Nephron progenitor cell (in vitro differentiated cells): ENCODE measurements around the gene ACTR3C.
"Not testable (repeated sequence)": the region's sequence is repeated elsewhere in the genome, so short reads cannot be mapped to it uniquely, and the experiment has no call there.

Experiments
- DNase-seq: peaks from one replicate; pipeline ENCODE4 v3.0.0; 2021
- H3K27ac Mint-ChIP-seq: 2 replicates; pipeline ENCODE4 v1.8.0; 2021; ENCODE audit warnings: mild to moderate bottlenecking, moderate library complexity, mixed read lengths
- H3K27me3 Mint-ChIP-seq: 2 replicates; pipeline ENCODE4 v1.8.0; 2021; ENCODE audit warnings: mild to moderate bottlenecking, low read depth, mixed read lengths; ENCODE audit not compliant: poor library complexity
- H3K36me3 Mint-ChIP-seq: 2 replicates; pipeline ENCODE4 v1.8.0; 2021; ENCODE audit warnings: low read depth, mixed read lengths
- H3K4me1 Mint-ChIP-seq: 2 replicates; pipeline ENCODE4 v1.8.0; 2021; ENCODE audit warnings: mixed read lengths
- H3K4me3 Mint-ChIP-seq: 2 replicates; pipeline ENCODE4 v1.8.0; 2021; ENCODE audit warnings: mild to moderate bottlenecking, moderate library complexity, mixed read lengths
- H3K9me3 Mint-ChIP-seq: 2 replicates; pipeline ENCODE4 v1.8.0; 2021; ENCODE audit warnings: mild to moderate bottlenecking, moderate library complexity, mixed read lengths
- TF ChIP-seq, protein P1 (sequence below): fragments of 200-600 bp; sonication (generic); IDR thresholded peaks from 2 replicates; pipeline ENCODE4 v1.5.0; 2021; ENCODE audit warnings: antibody characterized with exemption

Gene ACTR3C

DNA sequence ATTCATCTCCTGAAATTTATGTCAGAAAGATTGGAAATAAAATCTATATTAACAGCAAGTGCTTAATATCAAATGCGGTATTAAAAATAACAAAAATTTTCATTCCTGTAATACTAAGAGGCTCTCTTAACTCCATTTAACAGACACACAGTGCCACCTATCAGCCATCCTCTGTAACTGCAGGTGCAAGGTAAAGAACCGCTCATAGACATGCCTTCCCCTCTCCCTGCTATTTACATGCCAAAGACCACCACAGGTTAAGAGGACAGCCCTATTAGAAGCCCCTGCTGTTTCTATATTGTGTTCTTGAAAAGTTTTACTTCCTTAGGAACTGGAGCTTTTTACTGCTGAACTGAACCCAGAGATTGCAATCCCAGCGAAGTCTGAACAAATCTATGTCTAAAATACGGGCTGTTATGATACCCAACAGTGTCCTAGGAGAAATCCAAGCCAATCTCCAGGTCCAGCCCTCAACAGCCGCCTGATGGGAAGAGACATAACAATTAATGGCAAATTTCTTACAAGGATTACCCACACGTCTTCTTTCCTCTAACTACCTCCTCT lies 47.1 kb downstream of the ACTR3C start:
- not testable (repeated sequence) for H3K9me3 Mint-ChIP-seq, H3K36me3 Mint-ChIP-seq, H3K27ac Mint-ChIP-seq, H3K4me3 Mint-ChIP-seq
- peak; percentile 35 for DNase-seq
- Mint-ChIP-seq H3K27me3 (peaks cover 23% of the 10 kb centered on the region), H3K4me1 (peaks cover 19% of the 10 kb centered on the region)
- TF ChIP-seq, protein P1, sequence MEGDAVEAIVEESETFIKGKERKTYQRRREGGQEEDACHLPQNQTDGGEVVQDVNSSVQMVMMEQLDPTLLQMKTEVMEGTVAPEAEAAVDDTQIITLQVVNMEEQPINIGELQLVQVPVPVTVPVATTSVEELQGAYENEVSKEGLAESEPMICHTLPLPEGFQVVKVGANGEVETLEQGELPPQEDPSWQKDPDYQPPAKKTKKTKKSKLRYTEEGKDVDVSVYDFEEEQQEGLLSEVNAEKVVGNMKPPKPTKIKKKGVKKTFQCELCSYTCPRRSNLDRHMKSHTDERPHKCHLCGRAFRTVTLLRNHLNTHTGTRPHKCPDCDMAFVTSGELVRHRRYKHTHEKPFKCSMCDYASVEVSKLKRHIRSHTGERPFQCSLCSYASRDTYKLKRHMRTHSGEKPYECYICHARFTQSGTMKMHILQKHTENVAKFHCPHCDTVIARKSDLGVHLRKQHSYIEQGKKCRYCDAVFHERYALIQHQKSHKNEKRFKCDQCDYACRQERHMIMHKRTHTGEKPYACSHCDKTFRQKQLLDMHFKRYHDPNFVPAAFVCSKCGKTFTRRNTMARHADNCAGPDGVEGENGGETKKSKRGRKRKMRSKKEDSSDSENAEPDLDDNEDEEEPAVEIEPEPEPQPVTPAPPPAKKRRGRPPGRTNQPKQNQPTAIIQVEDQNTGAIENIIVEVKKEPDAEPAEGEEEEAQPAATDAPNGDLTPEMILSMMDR: peak; percentile 79

- DNase-seq, H3K9me3 Mint-ChIP-seq, H3K36me3 Mint-ChIP-seq, H3K4me1 Mint-ChIP-seq, H3K4me3 Mint-ChIP-seq, H3K27ac Mint-ChIP-seq: not testable (repeated sequence)
- peaks cover 16% of the 10 kb centered on the region for H3K27me3 Mint-ChIP-seq
Observed at GRCh38 chr7:150271898-150272297, 51.4 kb downstream of the ACTR3C start.

GRCh38 chr7:150270101-150270824 lies 53.1 kb downstream of the ACTR3C start:
- H3K9me3 Mint-ChIP-seq, H3K27ac Mint-ChIP-seq, H3K4me1 Mint-ChIP-seq, DNase-seq, H3K36me3 Mint-ChIP-seq, H3K4me3 Mint-ChIP-seq: not testable (repeated sequence)
- H3K27me3 Mint-ChIP-seq: peaks cover 13% of the 10 kb centered on the region

DNA sequence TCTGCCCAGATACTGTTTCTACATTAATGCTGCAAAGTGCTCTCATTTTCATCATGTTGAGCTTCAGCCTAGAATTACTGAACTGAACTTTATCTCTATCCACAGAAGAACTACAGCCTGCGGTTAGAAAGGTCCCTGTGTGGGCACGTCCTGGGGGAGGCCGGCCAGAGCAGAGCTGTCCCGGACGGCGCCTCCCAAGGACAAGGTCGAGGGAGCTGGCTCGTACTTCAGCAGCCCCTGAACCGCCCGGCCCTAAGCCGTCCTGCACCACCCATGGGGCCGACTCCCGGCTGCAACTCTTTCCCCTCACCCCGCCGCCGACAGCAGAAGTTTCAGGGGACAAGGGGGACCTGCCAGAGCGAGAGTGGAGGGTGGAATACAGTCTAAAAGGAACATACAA lies 54.5 kb downstream of the ACTR3C start:
- H3K9me3 Mint-ChIP-seq, H3K27ac Mint-ChIP-seq, H3K36me3 Mint-ChIP-seq, H3K4me3 Mint-ChIP-seq, DNase-seq, H3K4me1 Mint-ChIP-seq: not testable (repeated sequence)
- H3K27me3 Mint-ChIP-seq: peaks cover 16% of the 10 kb centered on the region

DNA sequence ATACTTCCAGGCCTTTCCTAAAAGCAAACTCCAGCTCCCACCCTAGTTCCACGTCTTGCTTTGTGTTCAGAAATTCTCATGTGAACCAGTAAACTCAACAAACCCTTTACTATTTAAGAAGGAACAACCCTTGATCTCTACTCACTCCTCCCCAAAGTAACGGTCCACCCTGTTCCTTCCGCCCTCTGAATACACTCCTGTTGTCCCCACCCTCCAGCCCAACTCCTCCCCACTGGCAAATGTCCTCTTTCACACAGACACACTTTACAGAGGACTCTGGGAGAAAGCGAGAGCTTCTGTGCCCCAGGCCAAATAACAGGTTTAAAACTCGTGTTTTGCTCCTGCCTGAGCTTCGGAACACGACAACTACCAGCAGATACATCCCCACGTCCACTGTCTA lies 55.1 kb downstream of the ACTR3C start:
- not testable (repeated sequence) for H3K36me3 Mint-ChIP-seq, H3K27ac Mint-ChIP-seq, H3K4me3 Mint-ChIP-seq, H3K4me1 Mint-ChIP-seq, DNase-seq, H3K9me3 Mint-ChIP-seq
- H3K27me3 Mint-ChIP-seq: peaks cover 15% of the 10 kb centered on the region

DNA sequence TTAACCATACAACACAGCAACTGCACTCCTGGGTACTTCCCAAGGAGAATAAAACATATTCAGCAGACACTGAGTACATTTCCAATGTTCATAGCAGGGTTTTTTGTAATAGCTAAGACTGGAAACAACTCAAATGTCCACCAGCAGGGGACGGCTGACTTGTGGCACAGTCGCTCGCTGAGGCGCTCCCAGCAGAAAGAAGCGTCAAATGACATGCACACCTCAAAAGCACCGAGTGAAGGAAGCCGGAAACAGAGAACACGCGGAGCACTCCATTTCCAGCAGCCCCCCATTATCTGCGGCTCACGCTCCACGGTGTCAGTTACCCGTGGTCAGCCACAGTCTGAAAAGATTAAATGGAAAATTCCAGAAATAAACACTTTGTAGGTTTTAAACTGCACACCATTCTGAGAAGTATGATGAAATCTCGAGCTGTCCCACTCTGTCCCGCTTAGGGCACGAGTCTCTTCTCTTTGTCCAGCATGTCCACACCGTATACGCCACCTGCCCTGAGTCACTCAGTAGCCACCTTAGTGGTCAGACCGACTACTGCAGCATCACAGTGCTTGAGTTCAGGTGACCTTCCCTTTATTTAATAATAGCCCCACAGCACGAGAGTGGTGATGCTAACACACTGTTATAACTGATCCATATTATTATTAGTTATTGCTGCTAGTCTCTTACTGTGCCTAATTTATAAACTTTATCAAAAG lies 56.2 kb downstream of the ACTR3C start:
- not testable (repeated sequence) for H3K4me3 Mint-ChIP-seq, H3K4me1 Mint-ChIP-seq, H3K27ac Mint-ChIP-seq, DNase-seq, H3K36me3 Mint-ChIP-seq, H3K9me3 Mint-ChIP-seq
- TF ChIP-seq, protein P1: peak; percentile 26
- H3K27me3 Mint-ChIP-seq: peaks cover 15% of the 10 kb centered on the region

GRCh38 chr7:150262656-150263055 lies 60.7 kb downstream of the ACTR3C start:
- not testable (repeated sequence) for DNase-seq, H3K27ac Mint-ChIP-seq, H3K36me3 Mint-ChIP-seq, H3K4me3 Mint-ChIP-seq, H3K9me3 Mint-ChIP-seq, H3K4me1 Mint-ChIP-seq
- peaks cover 15% of the 10 kb centered on the region for H3K27me3 Mint-ChIP-seq

- not testable (repeated sequence) for H3K36me3 Mint-ChIP-seq, H3K27ac Mint-ChIP-seq, H3K4me1 Mint-ChIP-seq, H3K27me3 Mint-ChIP-seq, H3K4me3 Mint-ChIP-seq, DNase-seq, H3K9me3 Mint-ChIP-seq
Observed at GRCh38 chr7:150247745-150248144, 75.6 kb downstream of the ACTR3C start.

DNA sequence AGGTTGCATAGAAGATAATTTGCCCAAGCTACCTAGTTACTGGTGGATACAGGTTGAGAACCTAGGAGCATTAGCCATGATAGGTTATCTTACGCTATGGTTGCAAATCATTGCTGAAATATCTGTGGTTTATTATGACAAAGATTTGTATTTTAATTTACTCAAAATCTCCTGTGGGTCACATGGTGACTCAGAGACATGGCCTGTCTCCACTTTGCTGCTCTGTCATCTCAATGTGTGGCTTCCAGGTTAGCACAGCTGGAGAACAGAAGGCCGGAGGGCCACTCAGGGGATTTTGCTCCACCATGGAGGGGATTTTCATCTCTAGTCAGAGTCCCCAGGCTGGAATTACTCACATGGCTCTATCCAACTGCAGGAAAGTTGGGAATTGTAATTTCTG lies 78.1 kb downstream of the ACTR3C start:
- not testable (repeated sequence) for DNase-seq, H3K9me3 Mint-ChIP-seq, H3K27me3 Mint-ChIP-seq, H3K36me3 Mint-ChIP-seq, H3K4me1 Mint-ChIP-seq, H3K27ac Mint-ChIP-seq, H3K4me3 Mint-ChIP-seq

DNA sequence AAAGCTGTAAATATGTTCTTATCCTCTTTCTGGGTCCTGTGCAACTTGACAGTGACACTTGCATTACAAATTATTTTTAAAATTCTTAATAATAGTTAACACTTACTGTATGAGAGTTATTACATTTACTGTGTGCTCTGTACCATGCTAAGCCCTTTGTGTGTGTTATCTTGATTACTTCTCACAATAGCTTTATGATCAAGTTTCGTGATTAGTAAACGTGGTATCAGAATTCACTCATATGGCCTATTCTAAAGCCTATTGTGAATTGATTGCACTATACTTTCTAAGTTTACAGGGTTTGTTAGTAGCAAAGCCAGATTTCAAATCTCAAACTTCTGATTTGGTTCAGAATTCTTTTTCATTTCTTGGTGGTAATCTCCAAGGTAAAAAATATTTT lies 80.4 kb downstream of the ACTR3C start:
- not testable (repeated sequence) for H3K4me1 Mint-ChIP-seq, H3K27ac Mint-ChIP-seq

DNA sequence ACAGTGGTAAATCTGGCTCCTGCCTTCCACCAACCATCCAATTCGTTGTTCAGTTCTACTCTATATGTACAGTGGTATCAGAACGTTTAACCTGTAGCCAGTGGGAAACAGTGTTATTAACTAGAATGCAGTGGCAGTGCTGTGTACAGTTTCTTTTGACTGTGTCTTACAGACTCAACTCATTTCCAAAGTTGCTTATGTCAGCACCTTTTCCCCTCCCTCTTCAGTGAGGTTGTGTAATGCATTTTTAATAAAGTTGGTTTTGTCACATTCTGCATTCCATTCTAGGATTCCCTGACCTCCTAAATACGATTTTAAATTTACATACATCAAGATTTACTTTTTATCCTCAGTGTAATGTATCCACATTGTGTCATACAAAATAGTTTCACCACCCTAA lies 97.9 kb downstream of the ACTR3C start:
- Mint-ChIP-seq H3K27me3 (peaks cover 63% of the 10 kb centered on the region), H3K9me3 (peaks cover 18% of the 10 kb centered on the region)
- DNase-seq, H3K36me3 Mint-ChIP-seq, H3K27ac Mint-ChIP-seq, H3K4me3 Mint-ChIP-seq, H3K4me1 Mint-ChIP-seq: not testable (repeated sequence)

More for the DNA sequence above, 80.4 kb downstream of the ACTR3C start:
- H3K4me3 Mint-ChIP-seq, DNase-seq, H3K36me3 Mint-ChIP-seq, H3K27me3 Mint-ChIP-seq, H3K9me3 Mint-ChIP-seq: not testable (repeated sequence)

GRCh38 chr7:150222083-150222972 lies 101.0 kb downstream of the ACTR3C start:
- H3K27me3 Mint-ChIP-seq: peaks cover 81% of the 10 kb centered on the region
- not testable (repeated sequence) for H3K36me3 Mint-ChIP-seq, DNase-seq, H3K4me1 Mint-ChIP-seq, H3K27ac Mint-ChIP-seq
- peaks cover 22% of the 10 kb centered on the region for H3K9me3 Mint-ChIP-seq
- peak overlapping the region; percentile 70 for H3K4me3 Mint-ChIP-seq
